H7 (cell line): ENCODE data around the gene GNG12. TPM values are rescaled to one million over a fixed set of nuclear protein-coding genes. Genes with fewer than 3 reads are reported as not detected.
"Not testable (repeated sequence)": the region's sequence is repeated elsewhere in the genome, so short reads cannot be mapped to it uniquely, and the experiment has no call there.

ENCODE experiments used
- DNase-seq: peaks from one replicate; pipeline ENCODE4 v3.0.0; 2012
- H3K27me3 ChIP-seq: 2 replicates; pipeline ENCODE4 v1.6.0; 2011; ENCODE audit warnings: mild to moderate bottlenecking, low read length; ENCODE audit not compliant: control insufficient read depth, insufficient read depth
- H3K36me3 ChIP-seq: replicated peaks from 2 replicates; pipeline ENCODE4 v1.5.1; 2011; ENCODE audit warnings: low read length; ENCODE audit not compliant: control insufficient read depth, insufficient read depth
- H3K4me3 ChIP-seq: 2 replicates; pipeline ENCODE4 v1.5.1; 2011; ENCODE audit warnings: low read depth, mild to moderate bottlenecking, control low read depth, low read length, moderate library complexity; ENCODE audit not compliant: insufficient read depth
- total RNA-seq: library from RNA; depleted of rRNA; stranded (reverse); fragments of >200 nt; shearing (Covaris generic); gene quantifications from 2 replicates; pipeline ENCODE4 v1.2.3, GENCODE V29; 2014

GNG12 gene
- total RNA-seq, 1 experiment from 2014 or later: 42.8 TPM

DNA sequence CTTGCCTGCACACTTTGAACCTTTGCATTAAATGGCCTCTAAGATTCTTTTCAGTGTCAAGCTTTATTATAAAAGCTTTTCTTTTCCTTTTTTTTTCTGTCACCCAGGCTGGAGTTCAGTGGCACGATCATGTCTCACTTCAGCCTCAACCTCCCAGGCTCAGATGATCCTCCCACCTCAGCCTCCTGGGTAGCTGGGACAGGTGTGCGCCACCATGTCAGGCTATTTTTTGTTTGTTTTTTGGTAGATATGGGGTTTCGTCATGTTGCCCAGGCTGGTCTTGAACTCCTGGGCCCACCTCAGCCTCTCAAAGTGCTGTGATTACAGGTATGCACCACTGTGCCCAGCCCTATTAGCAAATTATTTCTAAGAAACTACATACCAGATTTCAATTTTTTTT lies 95.4 kb downstream of the GNG12 start:
- no peak for DNase-seq
- no peaks in the 10 kb centered on the region for H3K36me3 ChIP-seq
- H3K27me3 ChIP-seq: no peaks in the 10 kb centered on the region
- no peak overlapping the region for H3K4me3 ChIP-seq

GRCh38 chr1:67736750-67737149 lies 96.5 kb downstream of the GNG12 start:
- DNase-seq: no peak
- Histone ChIP-seq H3K4me3 (no peak overlapping the region), H3K27me3 (no peaks in the 10 kb centered on the region), H3K36me3 (no peaks in the 10 kb centered on the region)

DNA sequence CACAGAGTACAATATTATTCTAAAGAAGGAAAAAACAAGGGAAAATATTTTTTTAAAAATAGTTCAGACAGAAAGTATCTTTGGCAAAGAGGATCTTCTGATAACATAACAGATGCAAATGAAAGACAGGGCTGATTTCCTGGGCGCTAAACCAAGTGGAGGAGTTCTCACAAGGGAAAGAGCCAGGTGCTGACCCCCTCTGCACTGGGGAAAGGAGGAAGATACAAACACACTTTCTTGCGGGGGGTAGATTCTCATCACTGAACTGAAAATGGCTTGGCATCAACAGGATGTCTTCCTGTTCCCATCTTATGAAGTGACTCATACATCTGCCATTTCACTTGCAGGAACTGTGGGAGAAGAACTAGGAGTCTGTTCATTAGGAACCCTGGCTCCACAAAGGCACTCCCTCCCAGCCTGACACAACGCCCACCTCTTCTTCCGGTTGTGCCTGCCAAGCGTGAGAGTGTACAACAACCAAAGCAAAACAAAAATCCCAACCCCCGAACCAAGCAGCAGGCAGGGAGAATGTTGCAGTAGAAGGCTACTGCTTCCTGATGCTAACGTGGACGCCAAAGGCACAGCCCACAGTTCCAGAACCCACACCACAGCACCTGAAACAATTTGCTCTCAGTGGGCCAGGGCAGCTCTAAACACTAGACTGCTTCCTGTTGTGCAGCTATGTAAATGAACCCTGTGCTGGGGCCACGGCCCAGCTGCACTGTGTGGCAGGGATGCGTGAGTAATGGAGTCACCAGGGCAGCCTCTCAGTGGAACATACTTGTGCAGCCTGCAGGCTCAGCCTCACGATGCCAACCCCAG lies 97.2 kb downstream of the GNG12 start:
- DNase-seq: no peak

DNA sequence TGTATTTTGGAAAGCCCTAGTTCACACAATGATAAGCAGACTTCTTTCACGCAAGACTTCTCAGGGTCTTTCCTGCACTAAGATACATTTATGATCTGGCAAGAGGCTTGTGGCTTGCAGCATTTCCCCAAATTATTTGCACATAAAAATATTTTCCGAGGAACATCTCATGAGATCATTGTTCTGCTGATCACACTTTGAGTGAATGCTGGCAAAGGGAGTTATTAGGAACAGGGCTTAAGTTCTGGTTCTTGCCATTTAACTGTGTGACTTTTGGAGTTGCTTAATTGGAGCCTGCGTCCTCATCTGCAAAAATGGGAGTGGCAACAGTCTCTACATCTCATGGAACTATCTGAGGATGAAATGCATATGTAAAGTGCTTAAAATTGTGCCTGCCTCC lies 98.1 kb downstream of the GNG12 start:
- Histone ChIP-seq H3K4me3 (no peak overlapping the region), H3K27me3 (no peaks in the 10 kb centered on the region), H3K36me3 (no peaks in the 10 kb centered on the region)
- no peak for DNase-seq

More for the DNA sequence above, 97.2 kb downstream of the GNG12 start:
- no peaks in the 10 kb centered on the region for H3K27me3 ChIP-seq
- no peaks in the 10 kb centered on the region for H3K36me3 ChIP-seq
- no peak overlapping the region for H3K4me3 ChIP-seq

GRCh38 chr1:67734323-67734690 lies 99.0 kb downstream of the GNG12 start:
- DNase-seq: no peak
- H3K36me3 ChIP-seq: no peaks in the 10 kb centered on the region
- H3K27me3 ChIP-seq: no peaks in the 10 kb centered on the region
- no peak overlapping the region for H3K4me3 ChIP-seq

- DNase-seq: no peak
- Histone ChIP-seq H3K36me3 (no peaks in the 10 kb centered on the region), H3K4me3 (no peak overlapping the region), H3K27me3 (no peaks in the 10 kb centered on the region)
Measured at GRCh38 chr1:67733681-67734322, 99.5 kb downstream of the GNG12 start.

GRCh38 chr1:67732750-67733151 lies 100.5 kb downstream of the GNG12 start:
- no peak overlapping the region for H3K4me3 ChIP-seq
- DNase-seq: no peak
- H3K27me3 ChIP-seq: no peaks in the 10 kb centered on the region
- H3K36me3 ChIP-seq: no peaks in the 10 kb centered on the region

- no peak overlapping the region for H3K4me3 ChIP-seq
- H3K36me3 ChIP-seq: no peaks in the 10 kb centered on the region
- DNase-seq: no peak
- H3K27me3 ChIP-seq: no peaks in the 10 kb centered on the region
Measured at GRCh38 chr1:67731322-67731721, 101.9 kb downstream of the GNG12 start.

DNA sequence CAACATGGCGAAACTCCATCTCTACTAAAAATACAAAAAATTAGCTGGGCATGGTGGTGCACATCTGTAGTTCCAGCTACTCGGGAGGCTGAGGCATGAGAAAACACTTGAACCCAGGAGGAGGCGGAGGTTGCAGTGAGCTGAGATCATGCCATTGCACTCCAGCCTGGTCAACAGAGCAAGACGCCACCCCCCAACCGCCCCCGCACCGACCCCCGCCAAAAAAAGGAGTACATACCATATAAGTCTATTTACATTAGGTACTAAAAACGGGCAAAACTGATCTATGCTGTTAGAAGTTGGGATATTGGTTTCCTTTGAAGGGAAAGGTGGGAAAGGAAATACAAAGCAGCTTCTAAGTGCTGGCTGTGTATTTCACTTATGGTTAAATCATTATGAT lies 103.0 kb downstream of the GNG12 start:
- not testable (repeated sequence) for H3K27me3 ChIP-seq, H3K4me3 ChIP-seq, DNase-seq, H3K36me3 ChIP-seq

GRCh38 chr1:67729872-67730271 lies 103.4 kb downstream of the GNG12 start:
- DNase-seq: no peak
- Histone ChIP-seq H3K27me3 (no peaks in the 10 kb centered on the region), H3K36me3 (no peaks in the 10 kb centered on the region), H3K4me3 (no peak overlapping the region)

- Histone ChIP-seq H3K36me3 (no peaks in the 10 kb centered on the region), H3K27me3 (no peaks in the 10 kb centered on the region), H3K4me3 (no peak overlapping the region)
- DNase-seq: no peak
Measured at GRCh38 chr1:67726224-67726623, 107.0 kb downstream of the GNG12 start.

GRCh38 chr1:67724928-67725560 lies 108.2 kb downstream of the GNG12 start:
- Histone ChIP-seq H3K36me3 (no peaks in the 10 kb centered on the region), H3K27me3 (no peaks in the 10 kb centered on the region), H3K4me3 (no peak overlapping the region)
- no peak for DNase-seq

DNA sequence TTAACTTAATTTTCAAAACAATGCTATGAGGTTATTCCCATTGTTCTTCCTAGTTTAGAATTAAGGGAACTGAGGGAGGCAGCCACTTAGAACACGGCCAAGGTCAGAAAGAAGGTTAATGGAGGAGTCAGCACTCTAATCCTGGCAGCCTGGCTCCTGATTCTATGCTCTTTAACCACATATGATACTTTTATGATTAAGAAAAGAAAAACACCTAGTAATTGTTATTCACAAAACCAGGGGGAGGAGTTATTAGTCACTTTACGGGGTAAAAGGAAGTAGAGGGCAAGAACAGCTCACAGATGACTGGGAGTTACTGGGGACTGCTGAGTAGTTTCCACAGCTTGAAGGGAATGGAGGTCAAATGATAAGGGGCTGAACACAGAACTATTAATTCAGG lies 109.6 kb downstream of the GNG12 start:
- Histone ChIP-seq H3K4me3 (no peak overlapping the region), H3K27me3 (no peaks in the 10 kb centered on the region), H3K36me3 (no peaks in the 10 kb centered on the region)
- DNase-seq: no peak

- H3K4me3 ChIP-seq: no peak overlapping the region
- H3K36me3 ChIP-seq: no peaks in the 10 kb centered on the region
- no peaks in the 10 kb centered on the region for H3K27me3 ChIP-seq
- DNase-seq: no peak
Measured at GRCh38 chr1:67723126-67723525, 110.1 kb downstream of the GNG12 start.

DNA sequence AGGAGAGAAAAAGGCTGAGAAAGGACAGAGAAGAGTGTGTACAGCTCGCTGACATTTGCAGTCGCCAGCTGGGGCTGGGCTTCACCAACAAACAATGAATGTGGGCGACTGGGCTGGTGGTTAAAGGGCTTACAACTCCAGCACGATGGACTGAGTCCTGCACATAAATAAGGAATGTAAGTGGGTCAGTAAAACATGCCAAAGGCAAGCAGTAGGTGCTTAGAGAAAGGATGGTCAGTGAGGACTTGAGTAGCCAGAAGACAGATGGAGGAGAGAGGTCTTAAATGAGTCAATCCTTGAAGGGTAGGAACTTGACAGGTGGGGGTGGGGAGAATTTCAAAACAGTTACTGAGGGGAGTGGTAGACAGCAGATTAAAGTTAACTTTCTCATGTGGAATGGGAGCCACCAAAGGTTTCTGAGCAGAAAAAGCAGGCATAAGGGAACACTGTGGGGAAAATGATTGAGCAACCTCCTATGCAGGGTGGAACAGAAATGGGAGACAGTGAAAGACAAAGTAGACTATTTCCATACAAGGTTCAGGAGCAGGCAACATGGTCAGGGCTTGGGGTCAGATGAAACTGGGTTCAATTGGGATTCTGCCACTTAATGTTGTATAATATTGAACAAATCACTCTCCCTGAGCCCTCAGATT lies 110.8 kb downstream of the GNG12 start:
- no peak overlapping the region for H3K4me3 ChIP-seq
- H3K27me3 ChIP-seq: no peaks in the 10 kb centered on the region
- no peaks in the 10 kb centered on the region for H3K36me3 ChIP-seq
- no peak for DNase-seq
